ENCODE results near the gene SUN1.

SUN1 gene

GRCh38 chr7:815284-816216 is 16.7 kb upstream of the SUN1 start:
- peak in 1 of 2 experiments; percentile 15 for DNase-seq

DNA sequence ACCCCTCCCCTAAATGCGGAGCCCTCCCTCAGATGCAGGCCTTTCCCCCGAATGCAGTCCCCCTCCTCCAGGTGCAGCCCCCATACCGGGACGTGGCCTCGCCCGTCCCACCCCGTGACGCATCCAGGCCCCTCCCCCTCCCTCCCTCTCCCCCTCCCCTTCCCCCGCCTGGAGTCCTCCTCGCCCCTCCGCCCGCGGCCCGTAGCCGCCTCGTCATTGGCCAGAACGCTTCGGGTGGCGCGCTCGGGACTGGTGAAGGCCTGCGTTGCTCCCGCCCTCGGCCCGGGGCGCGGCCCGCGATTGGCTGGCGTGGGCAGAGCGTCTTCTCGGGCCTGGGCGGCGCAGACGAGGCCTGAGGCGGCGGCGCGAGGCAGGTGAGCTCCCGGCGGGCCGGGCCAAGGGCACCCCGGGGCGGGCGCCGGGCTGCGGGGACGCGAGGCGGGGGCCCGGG is 16.0 kb upstream of the SUN1 start:
- peak; percentile 97 for DNase-seq

- peak; percentile 20 to 26 for DNase-seq
Observed at GRCh38 chr7:816751-817671, 15.3 kb upstream of the SUN1 start.

GRCh38 chr7:818031-818699 is 14.1 kb upstream of the SUN1 start:
- no peak for DNase-seq

DNA sequence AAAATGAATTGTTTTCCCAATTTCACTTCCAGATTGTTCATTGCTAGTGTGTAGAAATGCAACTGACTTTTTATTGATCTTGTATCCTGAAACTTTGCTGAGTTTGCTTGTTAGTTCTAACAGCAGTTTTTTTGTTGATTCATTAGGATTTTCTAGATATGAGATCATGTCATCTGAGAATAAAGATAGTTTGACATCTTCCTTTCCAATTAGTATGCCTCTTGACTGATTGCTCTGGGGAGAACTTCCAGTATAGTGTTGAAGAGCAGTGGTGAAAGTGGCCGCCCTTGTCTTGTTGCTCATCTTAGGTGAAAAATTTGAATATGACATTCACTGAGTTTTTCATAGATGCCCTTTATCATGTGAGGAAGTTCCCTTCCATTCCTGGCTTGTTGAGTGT is 11.9 kb upstream of the SUN1 start:
- no peak for DNase-seq

GRCh38 chr7:821688-822087 is 10.6 kb upstream of the SUN1 start:
- DNase-seq: no peak

- no peak for DNase-seq
Observed at GRCh38 chr7:822692-823276, 9.5 kb upstream of the SUN1 start.

DNA sequence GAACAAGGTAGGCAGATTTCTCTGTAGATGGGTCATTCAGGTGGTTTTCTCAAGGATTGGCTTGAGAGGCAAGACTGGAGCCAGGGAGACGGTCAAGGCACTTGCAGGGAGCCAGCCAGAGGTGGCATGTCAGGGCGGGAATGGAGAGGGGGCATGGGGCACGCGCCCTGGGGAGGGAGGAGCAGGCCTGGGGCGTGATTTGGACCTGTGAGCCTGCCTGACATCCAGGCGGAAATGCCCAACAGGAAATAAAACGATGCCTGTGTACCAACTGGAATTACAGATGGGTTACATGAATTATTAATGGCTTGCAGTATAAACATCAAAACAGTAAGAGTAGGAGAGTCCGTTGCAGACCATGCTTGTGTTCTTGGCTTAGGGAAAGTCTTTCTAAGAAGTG is 8.6 kb upstream of the SUN1 start:
- no peak for DNase-seq

DNA sequence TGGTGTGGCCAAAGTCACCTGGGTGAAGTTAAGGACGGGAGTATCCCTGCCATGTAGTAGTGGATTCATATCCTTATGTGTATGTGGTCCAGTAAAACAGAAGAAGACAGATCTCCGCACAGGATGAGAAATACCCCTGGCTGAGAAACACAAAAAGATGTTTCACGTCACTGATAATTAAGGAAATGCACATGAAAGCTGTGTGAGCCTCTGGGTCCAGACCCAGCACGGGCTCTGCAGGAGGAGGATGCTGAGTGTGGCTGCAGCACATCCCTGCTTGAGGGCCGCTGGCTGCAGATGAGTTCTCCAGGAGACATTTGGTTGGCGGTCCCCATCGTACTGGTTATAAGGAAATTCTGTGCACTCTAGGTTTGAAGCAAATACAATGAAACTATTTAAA is 8.2 kb upstream of the SUN1 start:
- no peak for DNase-seq

DNA sequence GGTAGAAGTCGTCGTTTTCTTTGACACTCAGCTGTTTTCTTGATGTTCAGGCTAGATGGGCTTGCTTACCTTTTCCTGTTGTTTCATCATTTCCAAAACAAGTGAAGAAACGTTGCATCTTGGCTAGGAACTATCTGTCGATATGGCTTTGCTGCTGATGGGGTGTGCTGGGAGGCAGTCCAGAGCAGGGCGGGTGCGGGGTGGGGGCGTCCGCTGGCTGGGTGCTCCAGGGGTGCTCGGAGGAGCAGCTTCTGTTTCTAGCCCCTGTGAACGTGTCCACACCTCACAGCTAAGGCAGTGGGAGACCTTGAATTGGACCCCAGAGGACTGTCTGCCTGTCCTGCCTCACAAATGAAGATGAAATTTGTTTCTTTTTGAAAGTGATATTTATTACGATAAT is 7.6 kb upstream of the SUN1 start:
- no peak for DNase-seq

GRCh38 chr7:825386-825785 is 6.9 kb upstream of the SUN1 start:
- DNase-seq: no peak

DNA sequence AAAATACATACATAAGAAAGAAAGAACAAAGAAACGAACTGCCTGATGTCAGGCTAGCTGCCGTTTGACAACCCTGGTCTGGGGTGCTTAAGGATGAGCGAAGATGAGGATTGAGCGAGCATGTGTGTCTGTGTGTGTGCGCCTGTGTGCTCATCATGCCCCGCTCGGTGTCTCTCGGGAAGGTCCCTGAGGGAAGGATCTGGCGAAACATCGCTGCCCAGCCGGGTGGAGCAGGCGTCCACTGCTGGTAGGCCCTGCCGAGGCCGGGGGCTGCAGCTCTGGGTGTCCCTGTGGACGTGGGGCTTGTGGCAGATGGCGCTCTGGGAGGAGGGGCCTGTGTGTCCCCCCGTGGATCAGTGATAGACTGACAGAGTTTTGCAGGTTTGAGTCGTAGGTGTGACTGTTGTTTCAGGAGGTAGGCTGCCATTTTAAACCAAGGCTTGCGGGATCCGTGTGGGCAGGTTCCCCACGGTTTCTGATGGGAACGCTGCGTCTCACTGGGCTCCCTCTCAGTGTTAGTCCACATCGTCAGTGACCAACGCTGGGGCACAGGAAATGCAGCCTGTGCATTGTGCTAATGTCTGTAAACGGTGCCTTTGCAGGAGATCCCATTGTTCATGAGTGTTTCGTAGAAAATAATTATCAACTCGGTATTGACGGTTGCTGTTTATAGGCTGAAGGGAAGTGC is 5.9 kb upstream of the SUN1 start:
- no peak for DNase-seq

GRCh38 chr7:828793-829561 is 3.3 kb upstream of the SUN1 start:
- no peak for DNase-seq

- DNase-seq: no peak
Observed at GRCh38 chr7:830069-830468, 2.2 kb upstream of the SUN1 start.

DNA sequence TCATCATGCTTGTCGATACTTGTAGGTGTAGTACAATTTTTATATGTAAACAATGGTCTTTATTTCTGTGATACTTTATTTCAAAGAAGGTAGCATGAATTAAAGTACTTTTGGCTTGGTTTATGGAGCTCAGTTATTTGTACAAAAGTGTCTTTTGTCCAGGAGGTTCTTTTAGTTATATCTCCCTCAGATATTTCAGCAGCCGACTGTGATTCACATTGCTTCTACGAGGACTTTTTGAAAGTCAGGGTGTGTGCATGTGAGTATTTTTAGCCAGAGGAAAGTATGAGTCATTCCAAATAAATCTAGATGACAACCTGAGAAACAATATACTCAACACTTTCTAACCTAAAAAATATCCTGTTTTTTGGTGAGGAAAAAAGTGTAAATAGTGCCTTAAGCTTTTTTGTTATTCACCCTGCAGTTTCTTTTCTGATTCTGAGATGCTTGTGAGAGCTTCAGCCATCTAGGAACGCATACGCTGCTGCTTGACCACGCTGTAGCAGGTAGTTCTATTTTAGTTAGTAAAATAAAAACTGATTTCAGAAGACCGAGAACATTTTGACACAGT is 595 bp upstream of the SUN1 start:
- DNase-seq: peak in 1 of 2 experiments; percentile 44

DNA sequence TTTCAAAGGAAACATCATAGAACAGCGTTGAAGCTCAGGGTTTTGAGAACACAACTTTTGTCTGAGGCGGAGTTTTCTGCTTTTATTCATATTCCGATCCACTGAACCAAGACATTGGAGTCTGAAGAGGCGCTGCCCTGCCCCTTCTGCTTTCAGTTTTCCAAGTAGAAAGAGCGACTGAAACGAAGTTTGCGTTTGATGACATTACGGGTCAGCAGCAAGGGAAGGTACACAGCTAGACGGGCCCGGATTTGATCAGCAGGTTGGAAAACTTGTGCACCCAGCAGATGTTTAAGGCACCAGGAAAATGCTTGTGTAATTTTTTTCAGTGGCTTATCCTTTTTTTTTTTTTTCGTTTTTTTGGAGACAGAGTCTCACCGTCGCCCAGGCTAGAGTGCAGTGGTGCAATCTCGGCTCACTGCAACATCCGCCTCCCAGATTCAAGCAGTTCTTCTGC is 720 bp downstream of the SUN1 start:
- DNase-seq: no peak

DNA sequence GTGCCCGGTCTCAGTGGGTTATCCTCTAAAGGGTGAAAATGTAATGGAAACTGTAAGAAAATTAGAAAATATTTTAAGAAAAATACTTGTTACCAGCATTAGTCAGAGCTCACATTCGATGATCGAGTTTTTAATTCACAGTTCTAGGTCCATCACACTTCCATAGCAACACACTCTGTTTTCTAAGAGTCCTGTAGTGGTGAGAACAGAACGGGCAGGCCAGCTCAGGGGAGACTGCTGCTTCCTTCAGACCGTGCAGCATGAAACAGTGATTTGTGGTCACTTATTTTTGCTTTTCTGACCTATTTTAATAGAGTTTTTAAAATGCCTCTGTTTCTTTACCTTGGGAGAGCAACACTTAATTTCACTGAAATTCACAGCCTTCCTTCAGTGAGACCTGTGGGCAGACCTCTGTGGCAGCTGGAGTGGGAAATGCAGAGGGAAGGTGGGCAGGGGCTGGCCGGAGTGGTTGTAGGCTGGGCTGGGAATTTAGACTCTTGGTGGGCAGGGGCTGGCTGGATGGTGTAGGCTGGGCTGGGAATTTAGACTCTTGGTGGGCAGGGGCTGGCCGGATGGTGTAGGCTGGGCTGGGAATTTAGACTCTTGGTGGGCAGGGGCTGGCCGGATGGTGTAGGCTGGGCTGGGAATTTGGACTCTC is 1.5 kb downstream of the SUN1 start:
- no peak for DNase-seq

DNA sequence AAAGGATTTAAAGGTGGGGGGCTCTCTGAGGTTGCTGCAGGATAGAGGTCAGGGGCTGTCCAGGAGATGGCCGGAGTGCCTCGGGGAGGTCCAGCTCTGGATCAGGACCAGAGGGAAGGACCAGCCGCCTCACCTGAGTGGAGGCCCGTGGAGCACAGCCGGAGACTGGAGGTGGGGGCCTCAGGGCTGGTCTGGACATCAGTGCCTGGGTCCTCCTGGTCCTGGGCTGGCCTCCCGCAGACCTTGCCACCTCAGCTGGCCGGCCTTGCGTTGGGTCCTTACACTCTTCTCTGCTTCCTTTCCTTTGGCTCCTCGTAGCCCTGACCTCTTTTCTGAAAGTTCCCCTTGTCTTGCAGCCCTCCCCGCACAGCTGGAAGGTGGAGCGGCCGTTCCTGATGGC is 2.0 kb downstream of the SUN1 start:
- DNase-seq: no peak

DNA sequence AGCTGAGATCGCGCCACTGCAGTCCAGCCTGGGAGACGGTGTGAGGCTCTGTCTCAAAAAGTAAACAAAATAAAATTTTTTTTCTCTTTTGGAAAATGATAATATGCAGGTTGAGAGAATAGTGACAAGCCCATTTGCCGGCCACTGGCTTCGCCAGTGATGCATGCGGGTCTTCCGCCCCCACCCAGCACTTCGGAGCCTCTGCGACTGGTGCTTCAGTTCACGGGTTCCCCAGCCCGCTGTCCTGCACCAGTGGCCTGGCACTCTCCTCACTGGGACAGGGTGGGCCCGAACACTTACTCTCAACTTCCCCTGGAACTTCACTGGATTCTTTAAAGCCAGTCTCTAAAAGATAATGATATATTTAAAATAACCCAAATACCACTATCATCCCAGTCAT is 2.7 kb downstream of the SUN1 start:
- no peak for DNase-seq

All from stimulated activated CD4-positive, alpha-beta T cell treated with anti-CD3 and anti-CD28 coated beads, Interleukin-4, amount 100 ng/mL, for 4 hours (primary cell).